K562 (cell line): ENCODE results near the gene EPHA2. TPM values are rescaled to one million over a fixed set of nuclear protein-coding genes. Genes with fewer than 3 reads are reported as not detected.

Source experiments
- CHD1 ChIP-seq: fragments of 200-600 bp; sonication (generic); IDR thresholded peaks from one replicate; pipeline ENCODE4 v1.6.1; 2012; ENCODE audit warnings: mild to moderate bottlenecking, moderate library complexity, low read length, inconsistent platforms
- GABPB1 ChIP-seq: sonication (generic); formaldehyde crosslinking; IDR thresholded peaks from 2 replicates; pipeline ENCODE4 v1.8.0; 2022; ENCODE audit warnings: mild to moderate bottlenecking, missing genetic modification reagents
- MCM3 ChIP-seq: fragments of 450-650 bp; IDR thresholded peaks from 2 replicates; pipeline ENCODE4 v1.6.1; 2016
- NUFIP1 ChIP-seq: fragments of 450-650 bp; IDR thresholded peaks from 2 replicates; pipeline ENCODE4 v1.6.1; 2018; ENCODE audit not compliant: partially characterized antibody
- PHB ChIP-seq: fragments of 250-450 bp; sonication (Bioruptor Pico); IDR thresholded peaks from 2 replicates; pipeline ENCODE4 v1.5.0; 2021
- SMAD2 ChIP-seq: fragments of 150-350 bp; IDR thresholded peaks from 2 replicates; pipeline ENCODE4 v1.6.1; 2014; ENCODE audit warnings: low read depth, mild to moderate bottlenecking, low read length
- SRF ChIP-seq, 2 experiments: fragments of 250-450, 450-650 bp in 1 of 2; sonication (Bioruptor Pico) in 1 of 2; sonication (generic) in 1 of 2; formaldehyde crosslinking; IDR thresholded peaks; 2 replicates each; pipeline versions ENCODE4 v1.5.0 to v1.5.1; 2020 to 2022; ENCODE audit warnings: mild to moderate bottlenecking in 1 of 2, missing genetic modification reagents in 1 of 2
- THAP12 ChIP-seq: fragments of 250-450 bp; sonication (Bioruptor Pico); IDR thresholded peaks from 2 replicates; pipeline ENCODE4 v1.9.0; 2021; ENCODE audit warnings: mild to moderate bottlenecking, inconsistent platforms
- ZKSCAN1 ChIP-seq: fragments of 150-350 bp; IDR thresholded peaks from 2 replicates; pipeline ENCODE4 v1.6.1; 2016; ENCODE audit warnings: low read depth, low read length
- ZNF263 ChIP-seq: sonication (generic); formaldehyde crosslinking; IDR thresholded peaks from 2 replicates; pipeline ENCODE4 v1.8.0; 2022; ENCODE audit warnings: mild to moderate bottlenecking, missing genetic modification reagents, borderline replicate concordance
- ZNF282 ChIP-seq: sonication (generic); formaldehyde crosslinking; IDR thresholded peaks from 2 replicates; pipeline ENCODE4 v1.8.1; 2023; ENCODE audit warnings: missing genetic modification reagents
- ZNF609 ChIP-seq: sonication (generic); formaldehyde crosslinking; IDR thresholded peaks from 2 replicates; pipeline ENCODE4 v1.8.1; 2023; ENCODE audit warnings: missing genetic modification reagents, mild to moderate bottlenecking, borderline replicate concordance
- polyA plus RNA-seq, 8 experiments: library from polyadenylated mRNA; depleted of rRNA in 4 of 8; stranded (reverse) in 5 of 8; unstranded in 3 of 8; fragments of >200 nt; fragmentation: Nextera tagmentation in 2 of 8; fragmentation: Illumina TruSeq in 1 of 8; extraction: Ambion mirVana in 2 of 8; extraction: Trizol in 1 of 8; gene quantifications; 2 replicates each; pipeline versions ENCODE4 v1.2.1 to v1.2.3, GENCODE V29; 2011 to 2014; ENCODE audit warnings: inconsistent platforms in 1 of 8, missing spikeins in 1 of 8
- total RNA-seq, 7 experiments: library from RNA; depleted of rRNA in 6 of 7; stranded (reverse); fragments of >200 nt in 6 of 7; fragmentation: Illumina TruSeq in 2 of 7; extraction: Trizol in 2 of 7; gene quantifications; 2 replicates each; pipeline versions ENCODE4 v1.2.1 to v1.2.3, GENCODE V29; 2011 to 2021; ENCODE audit warnings: low replicate concordance in 1 of 7
- TF ChIP-seq, protein P1 (sequence below): fragments of 250-450 bp; sonication (Bioruptor Pico); IDR thresholded peaks from 2 replicates; pipeline ENCODE4 v1.8.0; 2022; ENCODE audit warnings: moderate library complexity, mild to moderate bottlenecking, inconsistent platforms
- TF ChIP-seq, protein P2 (sequence below): sonication (generic); formaldehyde crosslinking; IDR thresholded peaks from 2 replicates; pipeline ENCODE4 v1.9.0; 2022; ENCODE audit warnings: mild to moderate bottlenecking, missing genetic modification reagents
- TF ChIP-seq, protein P3 (sequence below): fragments of 450-650 bp; IDR thresholded peaks from 2 replicates; pipeline ENCODE4 v1.7.0; 2016; ENCODE audit warnings: borderline replicate concordance

EPHA2 gene
- total and polyA plus RNA-seq, 9 of the 15 experiments (the other 6 are each of a cell fraction or from before 2014, with no cell fraction given) = 0.04 to 0.40 (median 0.07) TPM; not detected in 4

DNA sequence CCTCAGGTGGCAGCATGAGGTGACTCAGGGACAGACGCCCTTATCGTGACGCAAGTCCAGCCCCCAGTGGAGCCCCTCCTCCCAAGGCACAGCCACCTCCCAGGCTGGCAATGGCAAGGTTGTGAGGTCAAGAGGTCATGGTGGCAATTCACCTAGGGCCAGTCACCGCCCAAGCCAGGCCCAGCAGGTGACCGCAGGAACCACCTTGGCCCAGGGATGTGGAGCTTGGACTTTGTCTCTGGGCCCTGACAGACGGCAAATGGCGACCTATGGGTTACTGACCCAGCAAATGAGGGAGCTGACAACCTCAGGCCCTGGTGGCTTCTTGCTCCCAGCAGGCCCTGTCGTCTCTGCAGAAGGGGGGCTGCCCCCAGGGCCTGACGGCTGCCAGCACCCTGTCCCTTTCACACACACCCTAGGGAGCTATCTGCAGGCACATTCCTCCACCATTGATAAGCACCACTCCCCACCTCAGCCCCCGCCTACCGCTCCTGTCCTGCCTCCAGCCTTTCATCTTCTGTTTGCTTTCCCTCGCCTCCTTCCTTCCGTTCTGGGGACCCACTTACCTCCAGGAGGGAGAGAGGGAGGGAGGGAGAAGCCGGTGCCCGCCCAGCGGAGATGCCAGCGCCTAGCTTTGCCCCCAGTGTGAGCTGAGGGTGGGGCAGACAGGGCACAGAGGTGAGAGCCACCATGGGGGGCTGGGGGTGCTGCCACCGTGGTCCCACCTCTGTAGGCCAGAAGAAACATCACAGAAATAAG, 12.1 kb downstream of the EPHA2 start (continued):
- TF ChIP-seq, protein P1, sequence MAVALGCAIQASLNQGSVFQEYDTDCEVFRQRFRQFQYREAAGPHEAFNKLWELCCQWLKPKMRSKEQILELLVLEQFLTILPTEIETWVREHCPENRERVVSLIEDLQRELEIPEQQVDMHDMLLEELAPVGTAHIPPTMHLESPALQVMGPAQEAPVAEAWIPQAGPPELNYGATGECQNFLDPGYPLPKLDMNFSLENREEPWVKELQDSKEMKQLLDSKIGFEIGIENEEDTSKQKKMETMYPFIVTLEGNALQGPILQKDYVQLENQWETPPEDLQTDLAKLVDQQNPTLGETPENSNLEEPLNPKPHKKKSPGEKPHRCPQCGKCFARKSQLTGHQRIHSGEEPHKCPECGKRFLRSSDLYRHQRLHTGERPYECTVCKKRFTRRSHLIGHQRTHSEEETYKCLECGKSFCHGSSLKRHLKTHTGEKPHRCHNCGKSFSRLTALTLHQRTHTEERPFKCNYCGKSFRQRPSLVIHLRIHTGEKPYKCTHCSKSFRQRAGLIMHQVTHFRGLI = no peak
- TF ChIP-seq PHB (CRISPR knock-in tag) (no peak; the same call in 1 of the 2 replicates), THAP12 (CRISPR knock-in tag) (peak; percentile 31; the same call in 1 of the 2 replicates), CHD1 (no peak), ZNF263 (no peak), ZNF282 (CRISPR knock-in tag) (no peak), GABPB1 (CRISPR knock-in tag) (no peak), MCM3 (no peak), NUFIP1 (no peak), ZKSCAN1 (no peak), SMAD2 (no peak), ZNF609 (CRISPR knock-in tag) (no peak), SRF (CRISPR knock-in tag; IDR thresholded peaks at IDR 0.05) (no peak)
- TF ChIP-seq, protein P2, sequence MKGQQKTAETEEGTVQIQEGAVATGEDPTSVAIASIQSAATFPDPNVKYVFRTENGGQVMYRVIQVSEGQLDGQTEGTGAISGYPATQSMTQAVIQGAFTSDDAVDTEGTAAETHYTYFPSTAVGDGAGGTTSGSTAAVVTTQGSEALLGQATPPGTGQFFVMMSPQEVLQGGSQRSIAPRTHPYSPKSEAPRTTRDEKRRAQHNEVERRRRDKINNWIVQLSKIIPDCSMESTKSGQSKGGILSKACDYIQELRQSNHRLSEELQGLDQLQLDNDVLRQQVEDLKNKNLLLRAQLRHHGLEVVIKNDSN (CRISPR knock-in tag) = no peak
- TF ChIP-seq, protein P3, sequence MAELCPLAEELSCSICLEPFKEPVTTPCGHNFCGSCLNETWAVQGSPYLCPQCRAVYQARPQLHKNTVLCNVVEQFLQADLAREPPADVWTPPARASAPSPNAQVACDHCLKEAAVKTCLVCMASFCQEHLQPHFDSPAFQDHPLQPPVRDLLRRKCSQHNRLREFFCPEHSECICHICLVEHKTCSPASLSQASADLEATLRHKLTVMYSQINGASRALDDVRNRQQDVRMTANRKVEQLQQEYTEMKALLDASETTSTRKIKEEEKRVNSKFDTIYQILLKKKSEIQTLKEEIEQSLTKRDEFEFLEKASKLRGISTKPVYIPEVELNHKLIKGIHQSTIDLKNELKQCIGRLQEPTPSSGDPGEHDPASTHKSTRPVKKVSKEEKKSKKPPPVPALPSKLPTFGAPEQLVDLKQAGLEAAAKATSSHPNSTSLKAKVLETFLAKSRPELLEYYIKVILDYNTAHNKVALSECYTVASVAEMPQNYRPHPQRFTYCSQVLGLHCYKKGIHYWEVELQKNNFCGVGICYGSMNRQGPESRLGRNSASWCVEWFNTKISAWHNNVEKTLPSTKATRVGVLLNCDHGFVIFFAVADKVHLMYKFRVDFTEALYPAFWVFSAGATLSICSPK = no peak
